Progenitor cell of endocrine pancreas (in vitro differentiated cells): ENCODE data around the gene RESP18. TPM values are rescaled to one million over a fixed set of nuclear protein-coding genes. Genes with fewer than 3 reads are reported as not detected.

Experiments
- DNase-seq: peaks from one replicate; pipeline ENCODE4 v3.0.0; 2021; ENCODE audit warnings: low spot score; ENCODE audit not compliant: unreplicated experiment
- H3K27ac Mint-ChIP-seq: 2 replicates; pipeline ENCODE4 v1.8.0; 2021; ENCODE audit warnings: mild to moderate bottlenecking, moderate library complexity, mixed read lengths
- H3K27me3 Mint-ChIP-seq: 2 replicates; pipeline ENCODE4 v1.8.0; 2021; ENCODE audit warnings: mixed read lengths
- H3K36me3 Mint-ChIP-seq: 2 replicates; pipeline ENCODE4 v1.8.0; 2022; ENCODE audit warnings: mixed read lengths; ENCODE audit not compliant: insufficient read depth
- H3K4me1 Mint-ChIP-seq: 2 replicates; pipeline ENCODE4 v1.8.0; 2021; ENCODE audit warnings: low read depth, mixed read lengths
- H3K4me3 Mint-ChIP-seq: 2 replicates; pipeline ENCODE4 v1.8.0; 2021; ENCODE audit warnings: low read depth, mild to moderate bottlenecking, moderate library complexity, mixed read lengths
- H3K9me3 Mint-ChIP-seq: 2 replicates; pipeline ENCODE4 v1.8.0; 2021; ENCODE audit warnings: low read depth, mixed read lengths
- total RNA-seq: library from RNA; stranded (reverse); gene quantifications from 2 replicates; pipeline ENCODE4 v1.2.1, GENCODE V29; 2021
- TF ChIP-seq, protein P1 (sequence below): fragments of 200-600 bp; sonication (generic); IDR thresholded peaks from one replicate; pipeline ENCODE4 v1.5.0; 2021; ENCODE audit warnings: antibody characterized with exemption, mild to moderate bottlenecking; ENCODE audit not compliant: unreplicated experiment

RESP18 gene
- total RNA-seq, 1 donor from 2014 or later = not detected

DNA sequence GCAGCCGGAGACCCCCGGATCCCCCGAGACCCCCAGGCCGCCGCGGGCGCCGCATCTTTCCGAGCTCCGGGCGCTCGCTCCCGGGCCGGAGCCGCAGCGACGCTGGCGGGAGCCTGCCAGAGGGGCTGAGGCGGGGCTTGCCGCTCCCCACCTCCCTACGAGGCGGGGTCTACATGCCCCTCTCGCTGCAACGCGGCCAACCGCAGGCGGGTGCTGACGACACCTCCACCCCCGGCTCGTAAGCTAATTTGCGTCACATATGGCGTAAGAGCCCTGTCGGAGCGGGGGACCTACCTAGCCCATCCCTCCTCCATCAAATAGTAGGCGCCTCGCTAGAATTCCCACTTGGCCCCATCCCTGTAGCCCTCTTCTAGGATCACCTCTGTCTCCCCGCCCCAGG is 23.3 kb downstream of the RESP18 start, which contains the start of gene PTPRN:
TSS of gene PTPRN (minus strand) at position 124 of the 400 bp plus-strand sequence. CDS start at position 55, 69 bp downstream.
- H3K27me3 Mint-ChIP-seq = peaks cover 76% of the 10 kb centered on the region
- TF ChIP-seq, protein P1, sequence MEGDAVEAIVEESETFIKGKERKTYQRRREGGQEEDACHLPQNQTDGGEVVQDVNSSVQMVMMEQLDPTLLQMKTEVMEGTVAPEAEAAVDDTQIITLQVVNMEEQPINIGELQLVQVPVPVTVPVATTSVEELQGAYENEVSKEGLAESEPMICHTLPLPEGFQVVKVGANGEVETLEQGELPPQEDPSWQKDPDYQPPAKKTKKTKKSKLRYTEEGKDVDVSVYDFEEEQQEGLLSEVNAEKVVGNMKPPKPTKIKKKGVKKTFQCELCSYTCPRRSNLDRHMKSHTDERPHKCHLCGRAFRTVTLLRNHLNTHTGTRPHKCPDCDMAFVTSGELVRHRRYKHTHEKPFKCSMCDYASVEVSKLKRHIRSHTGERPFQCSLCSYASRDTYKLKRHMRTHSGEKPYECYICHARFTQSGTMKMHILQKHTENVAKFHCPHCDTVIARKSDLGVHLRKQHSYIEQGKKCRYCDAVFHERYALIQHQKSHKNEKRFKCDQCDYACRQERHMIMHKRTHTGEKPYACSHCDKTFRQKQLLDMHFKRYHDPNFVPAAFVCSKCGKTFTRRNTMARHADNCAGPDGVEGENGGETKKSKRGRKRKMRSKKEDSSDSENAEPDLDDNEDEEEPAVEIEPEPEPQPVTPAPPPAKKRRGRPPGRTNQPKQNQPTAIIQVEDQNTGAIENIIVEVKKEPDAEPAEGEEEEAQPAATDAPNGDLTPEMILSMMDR = no peak
- DNase-seq = no peak
- peak within 1 kb of the TSS; percentile 77 for H3K27ac Mint-ChIP-seq
- peak within 1 kb of the TSS; percentile 73 for H3K4me3 Mint-ChIP-seq
- no peaks in the 10 kb centered on the region for H3K36me3 Mint-ChIP-seq
- no peaks in the 10 kb centered on the region for H3K9me3 Mint-ChIP-seq
- H3K4me1 Mint-ChIP-seq = peaks cover 2% of the 10 kb centered on the region

DNA sequence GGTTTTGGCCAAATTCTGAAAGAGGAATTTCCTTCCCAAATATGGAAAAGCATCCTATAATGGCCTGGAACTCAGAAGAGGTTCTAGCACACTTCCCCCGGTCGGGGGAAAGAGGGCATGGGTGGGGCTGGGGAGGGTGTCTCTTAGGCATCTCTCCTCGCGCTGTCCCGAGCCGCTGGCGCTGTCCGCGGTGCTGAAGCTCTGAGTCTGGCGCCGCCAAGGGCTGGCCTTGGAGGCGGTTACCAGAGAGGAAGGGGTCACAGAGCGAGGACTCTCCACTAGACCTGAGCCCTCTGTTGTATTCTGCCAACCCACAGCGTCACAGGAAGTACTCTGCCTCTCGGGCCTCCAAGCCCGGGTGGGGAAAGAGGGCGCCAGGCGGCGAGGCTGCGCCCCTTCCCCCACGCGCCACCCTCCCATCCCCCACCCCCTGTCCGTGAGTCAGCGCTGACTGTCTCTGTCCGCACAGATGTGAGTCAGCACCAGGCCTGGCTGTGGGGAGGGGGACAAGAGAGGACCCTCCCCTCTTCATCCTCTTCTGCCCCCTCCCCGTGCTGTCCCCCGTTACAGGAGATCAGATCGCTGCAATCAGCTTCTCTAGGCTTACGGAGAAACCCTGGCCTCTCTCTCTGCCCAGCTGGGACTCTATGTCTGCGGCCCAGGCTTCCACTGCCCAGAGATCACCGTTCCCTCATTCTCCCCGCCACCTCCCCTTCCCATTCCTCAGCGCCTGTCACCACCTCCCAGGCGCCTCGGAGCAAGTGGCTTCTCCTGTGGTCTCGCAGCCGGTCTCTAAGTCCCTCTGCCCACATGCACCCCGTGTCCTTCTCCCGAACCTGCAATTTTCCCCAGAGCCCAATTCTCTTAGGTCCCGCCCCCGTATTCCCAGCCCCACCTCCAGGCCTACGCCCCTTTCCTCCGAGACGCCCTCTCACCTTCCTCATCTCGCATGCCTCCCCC is 24.1 kb downstream of the RESP18 start:
- Mint-ChIP-seq H3K27ac (peak overlapping the region; percentile 77), H3K36me3 (no peaks in the 10 kb centered on the region), H3K4me1 (peaks cover 2% of the 10 kb centered on the region), H3K9me3 (no peaks in the 10 kb centered on the region), H3K4me3 (peak overlapping the region; percentile 73), H3K27me3 (peaks cover 82% of the 10 kb centered on the region)
- DNase-seq = peak; percentile 82
- TF ChIP-seq, protein P1 = no peak

DNA sequence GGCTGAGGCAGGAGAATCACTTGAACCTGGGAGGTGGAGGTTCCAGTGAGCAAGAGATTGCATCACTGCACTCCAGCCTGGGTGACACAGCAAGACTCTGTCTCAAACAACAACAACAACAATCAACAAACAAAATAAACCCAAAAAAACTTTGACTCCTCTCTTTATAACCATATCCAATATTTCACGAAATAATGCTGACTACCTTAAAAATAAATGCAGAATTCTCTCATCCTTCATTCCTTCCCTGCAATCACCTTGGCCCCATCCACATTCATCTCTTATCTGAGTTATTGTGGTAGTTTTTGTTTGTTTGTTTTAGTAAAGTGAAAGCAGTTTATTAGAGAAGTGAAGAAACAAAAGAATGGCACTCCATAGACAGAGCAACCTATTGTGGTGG is 26.5 kb downstream of the RESP18 start:
- H3K4me3 Mint-ChIP-seq = no peak overlapping the region
- peaks cover 94% of the 10 kb centered on the region for H3K27me3 Mint-ChIP-seq
- no peak overlapping the region for H3K27ac Mint-ChIP-seq
- H3K36me3 Mint-ChIP-seq = no peaks in the 10 kb centered on the region
- no peaks in the 10 kb centered on the region for H3K9me3 Mint-ChIP-seq
- TF ChIP-seq, protein P1 = no peak
- DNase-seq = no peak
- peaks cover 2% of the 10 kb centered on the region for H3K4me1 Mint-ChIP-seq

DNA sequence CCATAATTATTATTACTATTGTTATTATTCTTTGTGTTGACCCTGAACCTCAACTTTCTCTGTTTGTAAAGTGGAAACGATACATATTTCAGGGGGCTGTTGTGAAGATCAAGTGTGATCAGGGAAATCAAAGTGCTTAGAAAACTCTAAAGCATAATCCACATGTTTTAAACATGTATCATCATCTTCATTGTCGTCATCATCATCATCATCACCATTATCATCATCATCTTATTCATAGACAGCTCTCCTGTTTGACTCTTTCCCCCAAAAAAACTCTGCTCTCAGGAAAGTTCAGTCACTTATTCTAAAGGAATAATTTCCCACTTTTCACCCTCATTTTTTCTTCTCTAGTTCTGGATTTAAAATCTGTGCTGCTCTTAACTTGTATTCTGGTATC is 28.3 kb downstream of the RESP18 start:
- TF ChIP-seq, protein P1 = no peak
- Mint-ChIP-seq H3K4me3 (no peak overlapping the region), H3K27me3 (peaks cover 95% of the 10 kb centered on the region), H3K36me3 (no peaks in the 10 kb centered on the region), H3K9me3 (no peaks in the 10 kb centered on the region), H3K4me1 (peaks cover 2% of the 10 kb centered on the region), H3K27ac (no peak overlapping the region)
- no peak for DNase-seq

DNA sequence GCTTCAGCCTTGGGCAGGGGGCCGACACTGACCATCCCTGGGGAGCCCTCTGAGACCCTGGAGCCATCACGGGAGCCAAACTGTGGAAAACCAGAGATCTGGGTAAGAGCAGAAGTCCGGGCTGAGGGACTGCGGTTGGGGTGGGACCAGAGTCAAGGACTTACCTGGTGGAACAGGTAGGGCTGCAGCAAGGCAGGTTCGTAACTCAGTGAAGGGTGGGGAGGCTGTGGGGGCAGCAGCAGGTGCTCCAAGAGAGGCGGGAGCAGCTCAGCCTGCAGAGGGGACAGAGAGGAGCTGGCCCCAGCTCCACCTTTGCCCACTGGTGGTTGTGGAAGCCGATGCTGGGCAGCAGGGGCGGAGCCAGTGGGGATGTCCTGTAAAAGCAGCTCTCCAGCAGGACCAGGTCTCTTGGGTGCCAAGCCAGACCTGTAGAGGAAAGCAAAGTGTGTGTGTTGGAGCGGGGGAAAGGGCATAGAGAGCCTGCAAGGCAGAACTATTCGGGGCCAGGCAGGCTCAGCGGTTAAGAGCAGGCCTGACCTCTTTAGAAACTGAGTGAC is 30.1 kb downstream of the RESP18 start:
- H3K4me1 Mint-ChIP-seq = no peaks in the 10 kb centered on the region
- H3K27ac Mint-ChIP-seq = no peak overlapping the region
- TF ChIP-seq, protein P1 = no peak
- H3K4me3 Mint-ChIP-seq = no peak overlapping the region
- no peak for DNase-seq
- no peaks in the 10 kb centered on the region for H3K36me3 Mint-ChIP-seq
- H3K9me3 Mint-ChIP-seq = no peaks in the 10 kb centered on the region
- peaks cover 88% of the 10 kb centered on the region for H3K27me3 Mint-ChIP-seq
